H1 (cell line): Measurements from ENCODE around the gene CERT1. TPM values are rescaled to one million over a fixed set of nuclear protein-coding genes. Genes with fewer than 3 reads are reported as not detected.
"Not testable (repeated sequence)": the region's sequence is repeated elsewhere in the genome, so short reads cannot be mapped to it uniquely, and the experiment has no call there.

Experiments
- CTCF ChIA-PET: fragments of 300-600 bp; sonication (Branson Sonifier 250); formaldehyde crosslinking; loops from one replicate; lab custom pipeline; 2021; ENCODE audit not compliant: partially characterized antibody; lab: Charles Lee
- POLR2A ChIA-PET: fragments of 300-600 bp; sonication (Branson Sonifier 250); formaldehyde crosslinking; loops from one replicate; lab custom pipeline; 2021; ENCODE audit warnings: inconsistent platforms; ENCODE audit not compliant: partially characterized antibody; lab: Charles Lee
- DNase-seq, 2 experiments: peaks; one replicate each; pipeline versions ENCODE4 v3.0.0 to v3.0.0-alpha.2; 2010 to 2022; ENCODE audit warnings: low spot score in 2 of 2, low read depth in 1 of 2, mixed read lengths in 1 of 2
- FAIRE-seq: peaks from 2 replicates; lab custom pipeline; 2011; peaks lifted over from hg19 to GRCh38; lab: Jason Lieb, UNC
- H2AFZ ChIP-seq: 2 replicates; pipeline ENCODE4 v1.8.1; 2012; ENCODE audit warnings: low read length, inconsistent platforms
- H2AK5ac ChIP-seq: 2 replicates; pipeline ENCODE4 v1.6.1; 2013; ENCODE audit warnings: low read depth, low read length
- H2BK120ac ChIP-seq: replicated peaks from 2 replicates; pipeline ENCODE3; 2013; ENCODE audit warnings: low read depth, low read length, inconsistent platforms
- H2BK12ac ChIP-seq: 2 replicates; pipeline ENCODE4 v1.6.1; 2013; ENCODE audit warnings: low read depth, low read length
- H2BK15ac ChIP-seq: 2 replicates; pipeline ENCODE4 v1.6.1; 2013; ENCODE audit warnings: low read length
- H2BK20ac ChIP-seq: 2 replicates; pipeline ENCODE4 v1.6.1; 2013; ENCODE audit warnings: low read length
- H2BK5ac ChIP-seq: 2 replicates; pipeline ENCODE4 v1.6.1; 2013; ENCODE audit warnings: low read depth, low read length
- H3K14ac ChIP-seq: 2 replicates; pipeline ENCODE4 v1.6.1; 2013; ENCODE audit warnings: inconsistent platforms; ENCODE audit not compliant: insufficient read length
- H3K18ac ChIP-seq: 2 replicates; pipeline ENCODE4 v1.6.1; 2013; ENCODE audit warnings: low read length; ENCODE audit errors: extremely low read depth
- H3K23ac ChIP-seq: 2 replicates; pipeline ENCODE4 v1.6.1; 2013; ENCODE audit warnings: inconsistent platforms; ENCODE audit not compliant: insufficient read length
- H3K23me2 ChIP-seq: 2 replicates; pipeline ENCODE4 v1.6.1; 2013; ENCODE audit warnings: low read depth, low read length
- H3K27ac ChIP-seq: 2 replicates; pipeline ENCODE4 v1.6.1; 2011; ENCODE audit warnings: low read depth, low read length, inconsistent platforms
- H3K27me3 ChIP-seq, 4 experiments: replicated peaks in 1 of 4; 1 replicate in 1 of 4; 2 replicates in 3 of 4; pipeline versions ENCODE4 v1.6.1 to v1.8.1; 2011 to 2013; ENCODE audit warnings: low read length in 3 of 4, mild to moderate bottlenecking in 3 of 4, inconsistent platforms in 2 of 4, mixed read lengths in 2 of 4, moderate library complexity in 1 of 4; ENCODE audit not compliant: control insufficient read depth in 3 of 4, insufficient read depth in 3 of 4; ENCODE audit errors: extremely low read depth in 1 of 4
- H3K36me3 ChIP-seq, 4 experiments: 2 replicates each; pipeline versions ENCODE4 v1.6.1 to v1.8.1; 2011 to 2013; ENCODE audit warnings: mild to moderate bottlenecking in 4 of 4, low read length in 3 of 4, moderate library complexity in 2 of 4, control low read depth in 1 of 4, inconsistent platforms in 1 of 4; ENCODE audit not compliant: insufficient read depth in 4 of 4, control insufficient read depth in 2 of 4
- H3K4ac ChIP-seq: replicated peaks from 2 replicates; pipeline ENCODE3; 2013; ENCODE audit warnings: low read length, low read depth, mixed read lengths, inconsistent platforms; ENCODE audit not compliant: insufficient read length
- H3K4me1 ChIP-seq, 4 experiments: replicated peaks in 1 of 4; 1 replicate in 1 of 4; 2 replicates in 3 of 4; pipeline versions ENCODE4 v1.6.1 to v1.8.1; 2011 to 2013; ENCODE audit warnings: low read length in 3 of 4, inconsistent platforms in 2 of 4, mixed read lengths in 1 of 4; ENCODE audit not compliant: insufficient read depth in 4 of 4, control insufficient read depth in 3 of 4
- H3K4me2 ChIP-seq, 2 experiments: 2 replicates each; pipeline versions ENCODE4 v1.6.1 to v1.8.1; 2011 to 2013; ENCODE audit warnings: low read depth in 2 of 2, low read length in 2 of 2, control low read depth in 1 of 2, inconsistent platforms in 1 of 2, mild to moderate bottlenecking in 1 of 2; ENCODE audit not compliant: insufficient read depth in 1 of 2
- H3K4me3 ChIP-seq, 4 experiments: fragments of 200-600, 300-600 bp in 1 of 4; sonication (generic), shearing (Covaris generic), sonication (Bioruptor Twin) in 1 of 4; 2 replicates each; pipeline versions ENCODE4 v1.5.1 to v1.8.1; 2011 to 2016; ENCODE audit warnings: low read length in 4 of 4, low read depth in 3 of 4, control low read depth in 2 of 4, inconsistent platforms in 2 of 4, mild to moderate bottlenecking in 2 of 4, mixed read lengths in 1 of 4, moderate library complexity in 1 of 4; ENCODE audit not compliant: insufficient read depth in 2 of 4; ENCODE audit errors: extremely low read depth in 1 of 4
- H3K56ac ChIP-seq: replicated peaks from 2 replicates; pipeline ENCODE3; 2013; ENCODE audit warnings: low read depth, mild to moderate bottlenecking, mixed read lengths, low read length, inconsistent platforms; ENCODE audit not compliant: insufficient read length
- H3K79me1 ChIP-seq: 2 replicates; pipeline ENCODE4 v1.6.1; 2013; ENCODE audit warnings: low read depth, low read length, control low read depth
- H3K79me2 ChIP-seq, 2 experiments: 2 replicates each; pipeline versions ENCODE4 v1.6.1 to v1.8.1; 2012 to 2013; ENCODE audit warnings: low read length in 2 of 2, mild to moderate bottlenecking in 2 of 2, inconsistent platforms in 1 of 2; ENCODE audit not compliant: insufficient read depth in 2 of 2, control insufficient read depth in 1 of 2
- H3K9ac ChIP-seq, 4 experiments: replicated peaks in 1 of 4; 1 replicate in 1 of 4; 2 replicates in 3 of 4; pipeline versions ENCODE4 v1.6.1 to v1.8.1; 2011 to 2013; ENCODE audit warnings: low read depth in 3 of 4, low read length in 3 of 4, control low read depth in 2 of 4, mild to moderate bottlenecking in 2 of 4, moderate library complexity in 2 of 4, inconsistent platforms in 1 of 4; ENCODE audit errors: extremely low read depth in 1 of 4
- H3K9me3 ChIP-seq, 2 experiments: 2 replicates each; pipeline versions ENCODE4 v1.6.1 to v1.8.1; 2012 to 2013; ENCODE audit warnings: mild to moderate bottlenecking in 2 of 2, moderate library complexity in 2 of 2, control low read depth in 1 of 2, inconsistent platforms in 1 of 2, low read depth in 1 of 2, low read length in 1 of 2, mixed read lengths in 1 of 2; ENCODE audit not compliant: insufficient read depth in 2 of 2
- H4K20me1 ChIP-seq, 2 experiments: replicated peaks in 1 of 2; 2 replicates each; pipeline versions ENCODE3 to v1.8.1; 2011 to 2013; ENCODE audit warnings: inconsistent platforms in 2 of 2, low read length in 2 of 2, mild to moderate bottlenecking in 1 of 2; ENCODE audit not compliant: insufficient read depth in 2 of 2, control insufficient read depth in 1 of 2
- H4K5ac ChIP-seq: 2 replicates; pipeline ENCODE4 v1.6.1; 2013; ENCODE audit warnings: low read length, low read depth, mixed read lengths, inconsistent platforms; ENCODE audit not compliant: insufficient read length
- H4K8ac ChIP-seq: 2 replicates; pipeline ENCODE4 v1.8.0; 2013; ENCODE audit warnings: mild to moderate bottlenecking, moderate library complexity, low read length, inconsistent platforms; ENCODE audit not compliant: insufficient read depth; ENCODE audit errors: extremely low read depth
- H4K91ac ChIP-seq: replicated peaks from 2 replicates; pipeline ENCODE3; 2013; ENCODE audit warnings: low read length, mixed read lengths, inconsistent platforms; ENCODE audit not compliant: insufficient read length
- WGBS, 2 experiments: shearing (Covaris generic) in 1 of 2; methylation state at CpG; one replicate each; pipeline versions ENCODE4 v1.1.6 to v1.1.7; 2013 to 2015; ENCODE audit warnings: low lambda C conversion rate in 2 of 2, mixed read lengths in 2 of 2, inconsistent platforms in 1 of 2, low coverage in 1 of 2, missing lambda C conversion rate in 1 of 2; ENCODE audit not compliant: insufficient replicate concordance in 2 of 2, insufficient coverage in 1 of 2, insufficient read length in 1 of 2; ENCODE audit errors: extremely low coverage in 1 of 2, missing lambda C conversion rate in 1 of 2; 5-methylcytosine and 5-hydroxymethylcytosine counted together
- polyA plus RNA-seq, 7 experiments: library from polyadenylated mRNA; depleted of rRNA in 3 of 7; stranded (reverse) in 5 of 7; unstranded in 2 of 7; fragments of >200 nt in 5 of 7; fragments of 200-250 nt in 2 of 7; gene quantifications; 1 replicate in 5 of 7; 2 replicates in 1 of 7; 4 replicates in 1 of 7; pipeline versions ENCODE4 v1.2.1 to v1.2.3, GENCODE V29; 2011 to 2013; ENCODE audit warnings: missing spikeins in 2 of 7, mixed read lengths in 2 of 7
- total RNA-seq: library from RNA; stranded (reverse); fragmentation: NEBNext Ultra II Directional; extraction: Animal tissue kit (Norgen Biotek cat#: 25700); gene quantifications from 2 replicates; pipeline ENCODE4 v1.2.1, GENCODE V29; 2021

The CERT1 gene
- total and polyA plus RNA-seq, 2 of the 8 experiments (the other 6 are each of a cell fraction or from before 2014, with no cell fraction given) = 7.8 to 55.3 TPM

- H3K4ac ChIP-seq, H3K9ac ChIP-seq, H2BK5ac ChIP-seq, H4K91ac ChIP-seq, H3K79me1 ChIP-seq, H2BK20ac ChIP-seq, H3K4me3 ChIP-seq, H2BK15ac ChIP-seq, H4K5ac ChIP-seq, POLR2A ChIA-PET, H3K23me2 ChIP-seq, H4K20me1 ChIP-seq, H3K4me2 ChIP-seq, FAIRE-seq, DNase-seq, H3K4me1 ChIP-seq, H2AFZ ChIP-seq, H3K9me3 ChIP-seq, H3K18ac ChIP-seq, H3K14ac ChIP-seq, H3K27ac ChIP-seq, H2AK5ac ChIP-seq, H2BK12ac ChIP-seq, H2BK120ac ChIP-seq, H3K27me3 ChIP-seq, H3K56ac ChIP-seq, H4K8ac ChIP-seq, H3K36me3 ChIP-seq, H3K23ac ChIP-seq: not testable (repeated sequence)
- CTCF ChIA-PET = interaction anchor here (1.8 kb wide), 1 partner anchor 22 kb away, joined by 5 read pairs; no protein-coding TSS in a partner anchor
- WGBS, 2 experiments = 91% methylated on average over 9 of the region's 10 CpGs; no CpG with 5 or more reads in 1 of the 2 experiments
- H3K79me2 ChIP-seq = peaks cover 19 to 22% of the 10 kb centered on the region in 2 experiments
These were observed 177.0 kb downstream of the CERT1 start for GRCh38 chr5:75334413-75334812.

GRCh38 chr5:75333759-75334158 lies 177.7 kb downstream of the CERT1 start:
- H2BK5ac ChIP-seq, H3K4me2 ChIP-seq, H3K36me3 ChIP-seq, H2AK5ac ChIP-seq, H2BK15ac ChIP-seq, H4K91ac ChIP-seq, FAIRE-seq, H3K18ac ChIP-seq, DNase-seq, H3K27ac ChIP-seq, H3K79me1 ChIP-seq, H2BK12ac ChIP-seq, H3K23me2 ChIP-seq, H3K27me3 ChIP-seq, H3K23ac ChIP-seq, H3K4me1 ChIP-seq, H3K56ac ChIP-seq, H4K5ac ChIP-seq, H3K4me3 ChIP-seq, H3K9me3 ChIP-seq, H3K14ac ChIP-seq, H3K9ac ChIP-seq, H4K8ac ChIP-seq, H4K20me1 ChIP-seq, H2AFZ ChIP-seq, H2BK120ac ChIP-seq, H3K4ac ChIP-seq, H2BK20ac ChIP-seq: not testable (repeated sequence)
- 93% methylated on average over 10 of the region's 23 CpGs; no CpG with 5 or more reads in 1 of the 2 experiments for WGBS, 2 experiments
- CTCF ChIA-PET = interaction anchor here (0.6 to 1.8 kb wide), 4 partner anchors 9 to 399 kb away, joined by 3 to 5 read pairs (median 4); no protein-coding TSS in a partner anchor
- POLR2A ChIA-PET = interaction anchor here (0.7 kb wide), 1 partner anchor 78 kb away, joined by 3 read pairs; no protein-coding TSS in a partner anchor
- H3K79me2 ChIP-seq = peaks cover 16 to 17% of the 10 kb centered on the region in 2 experiments
